Activated CD4-positive, alpha-beta memory T cell treated with anti-CD3 and anti-CD28 coated beads for 36 hours (primary cell): ENCODE measurements around the gene TAPBPL. TPM values are rescaled to one million over a fixed set of nuclear protein-coding genes. Genes with fewer than 3 reads are reported as not detected.
A peak's percentile ranks its signal among the peaks of the same experiment; 100 is the strongest.
"Not testable (repeated sequence)": the region's sequence is repeated elsewhere in the genome, so short reads cannot be mapped to it uniquely, and the experiment has no call there.

ENCODE experiments used
- CTCF ChIA-PET: fragments of 350-600 bp; sonication (Branson Sonifier 250); formaldehyde crosslinking; loops from one replicate; lab custom pipeline; 2021; ENCODE audit warnings: antibody characterized with exemption, inconsistent platforms; lab: Charles Lee
- POLR2A ChIA-PET: fragments of 350-600 bp; sonication (Branson Sonifier 250); formaldehyde crosslinking; loops from one replicate; lab custom pipeline; 2021; ENCODE audit warnings: antibody characterized with exemption; lab: Charles Lee
- DNase-seq: peaks from one replicate; pipeline ENCODE4 v3.0.0-alpha.2; 2020
- H3K27ac Mint-ChIP-seq: one replicate; pipeline ENCODE4 v1.8.0; 2021; ENCODE audit warnings: mixed read lengths
- H3K27me3 Mint-ChIP-seq: one replicate; pipeline ENCODE4 v1.8.0; 2021; ENCODE audit warnings: mixed read lengths
- H3K36me3 Mint-ChIP-seq: one replicate; pipeline ENCODE4 v1.8.0; 2021; ENCODE audit warnings: mixed read lengths
- H3K4me1 Mint-ChIP-seq: one replicate; pipeline ENCODE4 v1.8.0; 2021; ENCODE audit warnings: low read depth, mixed read lengths
- H3K4me3 Mint-ChIP-seq: one replicate; pipeline ENCODE4 v1.8.0; 2021; ENCODE audit warnings: mild to moderate bottlenecking, mixed read lengths
- H3K9me3 Mint-ChIP-seq: one replicate; pipeline ENCODE4 v1.8.0; 2021; ENCODE audit warnings: mixed read lengths
- intact Hi-C: fragments of 100-400 bp; cut with micrococcal nuclease; formaldehyde crosslinking; loops from one replicate; pipeline ENCODE4 v1.15.1; 2023
- total RNA-seq, 2 experiments: library from RNA; stranded (reverse); gene quantifications; one replicate each; pipeline ENCODE4 v1.2.3, GENCODE V29; 2021

TAPBPL gene
- total RNA-seq, 2 experiments from 2014 or later, result 33.4 to 35.0 TPM

GRCh38 chr12:6470375-6471163, 18.7 kb downstream of the TAPBPL start, which contains the start of gene VAMP1:
Gene VAMP1 (minus strand): TSS chr12:6470677. CDS start chr12:6470531, 146 bp downstream.
- Mint-ChIP-seq H3K9me3 (no peaks in the 10 kb centered on the region), H3K27ac (peak within 1 kb of the TSS; percentile 89), H3K4me3 (peak within 1 kb of the TSS; percentile 88), H3K4me1 (peaks cover 51% of the 10 kb centered on the region), H3K27me3 (no peaks in the 10 kb centered on the region), H3K36me3 (peaks cover 33% of the 10 kb centered on the region)
- ChIA-PET CTCF (interaction anchor here (0.7 to 4.3 kb wide), 14 partner anchors 9 to 147 kb away, joined by 3 to 59 read pairs (median 4); partner anchors contain the start of genes GAPDH, MRPL51 and TAPBPL), POLR2A (interaction anchor here (0.7 to 5.6 kb wide), 23 partner anchors 10 to 382 kb away, joined by 3 to 72 read pairs (median 5); partner anchors contain the start of genes CD27, GAPDH, MRPL51 and NCAPD2)
- intact Hi-C loops, result loop anchor here (1.0 to 2.0 kb wide), 5 partner anchors 8 to 283 kb away; partner anchors contain the start of genes MLF2 and MRPL51
- peak; percentile 99 for DNase-seq

DNA sequence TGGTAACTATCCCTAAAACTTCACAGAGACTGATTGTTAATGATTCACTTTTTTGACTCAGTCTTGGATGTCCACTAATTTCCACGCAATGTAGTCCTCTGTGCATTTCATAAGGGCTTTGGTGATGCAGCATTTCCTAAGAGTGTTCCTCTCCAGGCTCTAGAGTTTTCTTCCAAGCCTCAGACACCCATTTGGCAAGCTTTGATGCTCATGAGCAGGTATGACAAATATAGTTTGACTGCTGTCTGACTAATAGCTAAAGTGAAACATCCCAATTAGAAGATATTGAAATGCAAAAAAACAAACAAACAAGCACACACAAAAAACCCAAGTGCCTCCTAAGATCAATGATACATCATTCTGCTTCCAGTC, 20.1 kb downstream of the TAPBPL start:
- H3K36me3 Mint-ChIP-seq, result peaks cover 20% of the 10 kb centered on the region
- H3K4me1 Mint-ChIP-seq, result peaks cover 37% of the 10 kb centered on the region
- no peaks in the 10 kb centered on the region for H3K9me3 Mint-ChIP-seq
- intact Hi-C loops, result loop anchor here (2.0 kb wide), 1 partner anchor 137 kb away; no protein-coding TSS in a partner anchor
- ChIA-PET POLR2A (interaction anchor here (1.3 to 5.6 kb wide), 4 partner anchors 12 to 60 kb away, joined by 3 to 72 read pairs (median 40); partner anchors contain the start of genes MRPL51 and NCAPD2), CTCF (interaction anchor here (2.8 kb wide), 1 partner anchor 66 kb away, joined by 11 read pairs; no protein-coding TSS in a partner anchor)
- H3K4me3 Mint-ChIP-seq, result peak overlapping the region; percentile 6
- no peak for DNase-seq
- peak overlapping the region; percentile 1 for H3K27ac Mint-ChIP-seq
- H3K27me3 Mint-ChIP-seq, result no peaks in the 10 kb centered on the region

DNA sequence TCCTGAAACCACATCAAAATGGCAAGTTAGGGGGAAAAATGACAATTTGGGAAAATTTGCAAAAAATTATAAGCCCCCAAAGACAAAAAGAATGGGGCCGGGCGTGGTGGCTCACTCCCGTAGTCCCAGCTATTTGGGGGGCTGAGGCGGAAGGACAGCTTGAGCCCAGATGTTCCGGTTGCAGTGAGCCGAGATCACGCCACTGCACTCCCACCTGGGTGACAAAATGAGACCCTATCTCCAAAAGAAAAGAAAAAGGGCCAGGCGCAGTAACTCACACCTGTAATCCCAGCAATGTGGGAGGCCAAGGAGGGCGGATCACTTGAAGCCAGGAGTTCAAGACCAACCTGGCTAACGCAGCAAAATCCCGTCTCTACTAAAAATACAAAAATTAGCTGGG, 20.6 kb downstream of the TAPBPL start:
- intact Hi-C loops, result no loop called here
- Mint-ChIP-seq H3K4me3 (no peak overlapping the region), H3K27ac (no peak overlapping the region), H3K9me3 (no peaks in the 10 kb centered on the region), H3K27me3 (no peaks in the 10 kb centered on the region), H3K36me3 (peaks cover 15% of the 10 kb centered on the region), H3K4me1 (peaks cover 32% of the 10 kb centered on the region)
- CTCF ChIA-PET, result interaction anchor here (0.8 kb wide), 1 partner anchor 137 kb away, joined by 3 read pairs; no protein-coding TSS in a partner anchor
- POLR2A ChIA-PET, result interaction anchor here (3.5 to 5.6 kb wide), 2 partner anchors 12 to 59 kb away, joined by 34 to 72 read pairs; no protein-coding TSS in a partner anchor
- no peak for DNase-seq

DNA sequence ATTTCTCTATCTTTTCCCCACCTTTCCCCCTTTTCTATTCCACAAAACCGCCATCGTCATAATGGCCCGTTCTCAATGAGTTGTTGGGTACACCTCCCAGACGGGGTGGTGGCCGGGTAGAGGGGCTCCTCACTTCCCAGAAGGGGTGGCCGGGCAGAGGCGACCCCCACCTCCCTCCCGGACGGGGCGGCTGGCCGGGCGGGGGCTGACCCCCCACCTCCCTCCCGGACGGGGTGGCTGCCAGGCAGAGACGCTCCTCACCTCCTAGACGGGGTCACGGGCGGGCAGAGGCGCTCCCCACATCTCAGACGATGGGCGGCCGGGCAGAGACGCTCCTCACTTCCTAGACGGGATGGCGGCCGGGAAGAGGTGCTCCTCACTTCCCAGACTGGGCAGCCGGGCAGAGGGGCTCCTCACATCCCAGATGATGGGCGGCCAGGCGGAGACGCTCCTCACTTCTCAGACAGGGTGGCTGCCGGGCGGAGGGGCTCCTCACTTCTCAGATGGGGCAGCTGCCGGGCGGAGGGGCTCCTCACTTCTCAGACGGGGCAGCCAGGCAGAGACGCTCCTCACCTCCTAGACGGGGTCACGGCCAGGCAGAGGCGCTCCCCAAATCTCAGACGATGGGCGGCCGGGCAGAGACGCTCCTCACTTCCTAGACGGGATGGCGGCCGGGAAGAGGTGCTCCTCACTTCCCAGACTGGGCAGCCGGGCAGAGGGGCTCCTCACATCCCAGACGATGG, 23.6 kb downstream of the TAPBPL start:
- H3K4me3 Mint-ChIP-seq, intact Hi-C loops, H3K36me3 Mint-ChIP-seq, POLR2A ChIA-PET, CTCF ChIA-PET, H3K27me3 Mint-ChIP-seq, DNase-seq, H3K9me3 Mint-ChIP-seq, H3K27ac Mint-ChIP-seq: not testable (repeated sequence)
- H3K4me1 Mint-ChIP-seq, result peaks cover 15% of the 10 kb centered on the region

DNA sequence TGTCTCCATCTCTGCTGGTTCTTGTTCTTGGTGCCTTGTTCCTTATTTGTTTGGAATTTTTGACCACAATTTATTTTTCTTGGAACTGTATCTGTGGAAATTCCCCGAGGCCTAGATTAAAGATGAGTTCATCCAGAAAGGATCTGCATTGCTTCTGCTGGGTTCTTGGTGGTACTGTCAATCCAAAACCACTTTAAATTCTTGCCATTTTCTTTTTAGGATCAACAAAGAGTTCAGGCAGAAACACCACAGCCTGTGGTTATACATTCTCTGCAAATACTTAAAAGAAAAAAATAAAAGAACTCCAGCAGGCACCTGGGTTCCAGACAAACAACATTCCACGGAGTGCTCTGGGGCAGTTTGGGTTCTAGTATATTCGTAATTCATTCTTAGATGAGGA, 24.6 kb downstream of the TAPBPL start:
- Mint-ChIP-seq H3K36me3 (no peaks in the 10 kb centered on the region), H3K4me3 (no peak overlapping the region), H3K4me1 (peaks cover 7% of the 10 kb centered on the region), H3K27me3 (no peaks in the 10 kb centered on the region), H3K9me3 (no peaks in the 10 kb centered on the region), H3K27ac (no peak overlapping the region)
- DNase-seq, result no peak
- intact Hi-C loops, result no loop called here
- ChIA-PET CTCF (no interaction called here), POLR2A (no interaction called here)

DNA sequence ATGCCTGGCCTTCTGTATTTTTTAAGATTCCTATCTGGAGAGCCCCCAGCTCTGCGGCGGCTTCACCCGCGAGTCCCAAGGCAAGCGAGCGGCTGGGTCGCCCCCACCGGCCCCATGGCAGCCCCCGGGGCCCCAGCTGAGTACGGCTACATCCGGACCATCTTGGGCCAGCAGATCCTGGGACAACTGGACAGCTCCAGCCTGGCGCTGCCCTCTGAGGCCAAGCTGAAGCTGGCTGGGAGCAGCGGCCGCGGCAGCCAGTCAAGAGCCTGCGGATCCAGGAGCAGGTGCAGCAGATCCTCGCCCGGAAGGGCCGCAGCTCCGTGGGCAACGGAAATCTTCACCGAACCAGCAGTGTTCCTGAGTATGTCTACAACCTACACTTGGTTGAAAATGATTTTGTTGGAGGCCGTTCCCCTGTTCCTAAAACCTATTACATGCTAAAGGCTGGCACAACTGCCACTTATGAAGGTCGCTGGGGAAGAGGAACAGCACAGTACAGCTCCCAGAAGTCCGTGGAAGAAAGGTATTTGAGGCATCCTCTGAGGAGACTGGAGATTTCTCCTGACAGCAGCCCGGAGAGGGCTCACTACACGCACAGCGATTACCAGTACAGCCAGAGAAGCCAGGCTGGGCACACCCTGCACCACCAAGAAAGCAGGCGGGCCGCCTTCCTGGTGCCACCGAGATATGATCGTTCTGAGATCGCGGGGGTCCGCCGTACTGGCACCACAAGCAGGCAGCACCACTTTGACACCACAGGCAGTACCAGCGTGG, 25.9 kb downstream of the TAPBPL start:
- H3K9me3 Mint-ChIP-seq, POLR2A ChIA-PET, H3K36me3 Mint-ChIP-seq, CTCF ChIA-PET, intact Hi-C loops, H3K27me3 Mint-ChIP-seq, H3K27ac Mint-ChIP-seq, H3K4me1 Mint-ChIP-seq, H3K4me3 Mint-ChIP-seq, DNase-seq: not testable (repeated sequence)

- intact Hi-C loops, result no loop called here
- no peaks in the 10 kb centered on the region for H3K36me3 Mint-ChIP-seq
- DNase-seq, result no peak
- CTCF ChIA-PET, result no interaction called here
- POLR2A ChIA-PET, result no interaction called here
- no peak overlapping the region for H3K4me3 Mint-ChIP-seq
- H3K27me3 Mint-ChIP-seq, result no peaks in the 10 kb centered on the region
- H3K27ac Mint-ChIP-seq, result no peak overlapping the region
- no peaks in the 10 kb centered on the region for H3K9me3 Mint-ChIP-seq
- H3K4me1 Mint-ChIP-seq, result no peaks in the 10 kb centered on the region
Observed at GRCh38 chr12:6478416-6478815, 26.6 kb downstream of the TAPBPL start.

- ChIA-PET CTCF (interaction anchor here (0.6 to 1.0 kb wide), 2 partner anchors 44 to 66 kb away, joined by 3 to 6 read pairs; no protein-coding TSS in a partner anchor), POLR2A (no interaction called here)
- intact Hi-C loops, result no loop called here
- no peak for DNase-seq
- H3K4me3 Mint-ChIP-seq, result no peak overlapping the region
- peaks cover 10% of the 10 kb centered on the region for H3K4me1 Mint-ChIP-seq
- no peaks in the 10 kb centered on the region for H3K27me3 Mint-ChIP-seq
- H3K36me3 Mint-ChIP-seq, result peaks cover 11% of the 10 kb centered on the region
- no peaks in the 10 kb centered on the region for H3K9me3 Mint-ChIP-seq
- H3K27ac Mint-ChIP-seq, result no peak overlapping the region
Observed at GRCh38 chr12:6488240-6488639, 36.4 kb downstream of the TAPBPL start.

- intact Hi-C loops, result no loop called here
- H3K4me3 Mint-ChIP-seq, result no peak overlapping the region
- no peaks in the 10 kb centered on the region for H3K27me3 Mint-ChIP-seq
- POLR2A ChIA-PET, result no interaction called here
- no peak for DNase-seq
- H3K9me3 Mint-ChIP-seq, result no peaks in the 10 kb centered on the region
- CTCF ChIA-PET, result no interaction called here
- H3K27ac Mint-ChIP-seq, result no peak overlapping the region
- H3K36me3 Mint-ChIP-seq, result peaks cover 14% of the 10 kb centered on the region
- H3K4me1 Mint-ChIP-seq, result peaks cover 12% of the 10 kb centered on the region
Observed at GRCh38 chr12:6489449-6489848, 37.6 kb downstream of the TAPBPL start.

DNA sequence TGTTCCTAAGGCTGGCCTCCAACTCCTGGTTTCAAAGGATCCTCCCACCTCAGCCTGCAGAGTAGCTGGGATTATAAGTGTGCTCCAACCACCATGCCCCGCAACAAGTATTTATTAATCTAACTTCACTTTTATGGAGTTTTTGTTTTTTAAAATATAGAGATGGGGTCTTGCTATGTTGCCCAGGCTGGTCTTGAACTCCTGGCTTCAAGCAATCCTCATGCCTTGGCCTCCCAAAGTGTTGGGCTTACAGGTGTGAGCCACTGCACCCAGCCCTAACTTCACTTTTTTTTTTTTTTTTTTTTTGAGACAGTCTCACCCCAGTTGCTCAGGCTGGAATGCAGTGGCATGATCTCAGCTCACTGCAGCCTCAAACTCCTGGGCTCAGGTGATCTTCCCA, 38.8 kb downstream of the TAPBPL start:
- H3K27ac Mint-ChIP-seq, CTCF ChIA-PET, H3K9me3 Mint-ChIP-seq, H3K4me3 Mint-ChIP-seq, H3K27me3 Mint-ChIP-seq, intact Hi-C loops, DNase-seq: not testable (repeated sequence)
- peaks cover 25% of the 10 kb centered on the region for H3K4me1 Mint-ChIP-seq
- POLR2A ChIA-PET, result interaction anchor here (4.2 kb wide), 1 partner anchor 20 kb away, joined by 47 read pairs; the partner anchor contains the start of gene VAMP1
- peaks cover 24% of the 10 kb centered on the region for H3K36me3 Mint-ChIP-seq

GRCh38 chr12:6492838-6493496, 41.1 kb downstream of the TAPBPL start, which contains the start of gene MRPL51:
Gene MRPL51 (minus strand): TSS chr12:6493262. CDS start chr12:6493136, 126 bp downstream.
- Mint-ChIP-seq H3K27ac (peak within 1 kb of the TSS; percentile 100), H3K4me3 (peak within 1 kb of the TSS; percentile 94), H3K27me3 (no peaks in the 10 kb centered on the region), H3K9me3 (no peaks in the 10 kb centered on the region), H3K4me1 (peaks cover 38% of the 10 kb centered on the region), H3K36me3 (peaks cover 39% of the 10 kb centered on the region)
- peak; percentile 97 for DNase-seq
- intact Hi-C loops, result loop anchor here (1.0 kb wide), 5 partner anchors 23 to 358 kb away; partner anchors contain the start of genes CDCA3, GAPDH, ING4 and VAMP1
- POLR2A ChIA-PET, result interaction anchor here (0.8 to 4.2 kb wide), 14 partner anchors 9 to 260 kb away, joined by 3 to 47 read pairs (median 4); partner anchors contain the start of genes GAPDH, MLF2, TAPBPL and VAMP1
- CTCF ChIA-PET, result interaction anchor here (0.6 to 2.9 kb wide), 8 partner anchors 22 to 359 kb away, joined by 3 to 11 read pairs (median 6); partner anchors contain the start of genes USP5 and VAMP1
